G401 (cell line): ENCODE results near the gene NRF1. TPM values are rescaled to one million over a fixed set of nuclear protein-coding genes. Genes with fewer than 3 reads are reported as not detected.
A peak's percentile ranks its signal among the peaks of the same experiment; 100 is the strongest.
"Not testable (repeated sequence)": the region's sequence is repeated elsewhere in the genome, so short reads cannot be mapped to it uniquely, and the experiment has no call there.

Experiments
- DNase-seq: peaks from one replicate; pipeline ENCODE4 v3.0.0-alpha.2; 2015; ENCODE audit warnings: low spot score
- in situ Hi-C: cut with HindIII; loops from 2 replicates; pipeline ENCODE4 v1.10.0; 2016; ENCODE audit warnings: low sequenced_read_pairs, mixed read lengths
- total RNA-seq: library from RNA; depleted of rRNA; stranded (reverse); fragments of >200 nt; shearing (Covaris generic); gene quantifications from 2 replicates; pipeline ENCODE4 v1.2.3, GENCODE V29; 2014

Gene NRF1
- total RNA-seq, 1 experiment from 2014 or later: 23.6 TPM

GRCh38 chr7:129604713-129605437 is 6.6 kb upstream of the NRF1 start:
- DNase-seq: no peak
- in situ Hi-C loops: no loop called here

- in situ Hi-C loops: no loop called here
- DNase-seq: no peak
These were observed 5.4 kb upstream of the NRF1 start for GRCh38 chr7:129605960-129606614.

- in situ Hi-C loops: no loop called here
- DNase-seq: no peak
These were observed 4.7 kb upstream of the NRF1 start for GRCh38 chr7:129606803-129607202.

GRCh38 chr7:129607471-129608120 is 3.9 kb upstream of the NRF1 start:
- in situ Hi-C loops: no loop called here
- DNase-seq: peak; percentile 27

GRCh38 chr7:129609666-129610065 is 1.9 kb upstream of the NRF1 start:
- no peak for DNase-seq
- in situ Hi-C loops: no loop called here

GRCh38 chr7:129610709-129611245 is 743 bp upstream of the NRF1 start:
- in situ Hi-C loops: no loop called here
- no peak for DNase-seq

GRCh38 chr7:129612112-129613015 is 844 bp downstream of the NRF1 start:
- DNase-seq: peak; percentile 51
- in situ Hi-C loops: no loop called here

- DNase-seq: no peak
These were observed 1.5 kb downstream of the NRF1 start for GRCh38 chr7:129613016-129613337.

GRCh38 chr7:129615018-129615417 is 3.5 kb downstream of the NRF1 start:
- in situ Hi-C loops: no loop called here
- no peak for DNase-seq

More at GRCh38 chr7:129613016-129613337, 1.5 kb downstream of the NRF1 start:
- in situ Hi-C loops: no loop called here

GRCh38 chr7:129616530-129616929 is 5.0 kb downstream of the NRF1 start:
- in situ Hi-C loops: no loop called here
- no peak for DNase-seq

- DNase-seq: no peak
- in situ Hi-C loops: no loop called here
These were observed 5.7 kb downstream of the NRF1 start for GRCh38 chr7:129617178-129617577.

GRCh38 chr7:129617652-129618051 is 6.1 kb downstream of the NRF1 start:
- in situ Hi-C loops: no loop called here
- DNase-seq: no peak

GRCh38 chr7:129626896-129627295 is 15.4 kb downstream of the NRF1 start:
- in situ Hi-C loops: no loop called here
- DNase-seq: no peak

GRCh38 chr7:129630341-129630740 is 18.8 kb downstream of the NRF1 start:
- DNase-seq: no peak
- in situ Hi-C loops: no loop called here

- in situ Hi-C loops: no loop called here
- DNase-seq: no peak
These were observed 23.0 kb downstream of the NRF1 start for GRCh38 chr7:129634361-129635034.

- in situ Hi-C loops: no loop called here
- DNase-seq: peak; percentile 84
These were observed 23.9 kb downstream of the NRF1 start for GRCh38 chr7:129635300-129636029.

GRCh38 chr7:129636030-129636550 is 24.6 kb downstream of the NRF1 start:
- in situ Hi-C loops, DNase-seq: not testable (repeated sequence)

GRCh38 chr7:129636641-129637040 is 25.1 kb downstream of the NRF1 start:
- in situ Hi-C loops: no loop called here

More at GRCh38 chr7:129636641-129637040, 25.1 kb downstream of the NRF1 start:
- DNase-seq: no peak
